ENCODE data around the gene SCRN1.

DNA sequence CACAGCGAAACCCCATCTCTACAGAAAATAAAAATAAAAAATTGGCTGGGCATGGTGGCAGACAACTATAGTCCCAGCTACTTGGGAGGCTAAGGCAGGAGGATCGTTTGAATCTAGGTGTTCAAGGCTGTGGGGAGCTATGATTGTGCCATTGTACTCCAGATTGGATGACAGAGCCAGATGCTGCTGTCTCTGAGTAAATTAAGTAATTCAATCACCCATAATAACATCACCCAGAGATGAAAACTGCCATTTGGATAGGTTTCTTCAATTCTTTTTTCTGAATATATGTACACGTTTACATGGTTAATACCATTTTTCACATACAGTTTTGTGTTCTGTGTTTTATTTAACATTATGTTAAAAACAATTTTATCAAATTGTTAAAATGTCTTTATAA, 104.0 kb downstream of the SCRN1 start:
- no peak for TF ChIP-seq EZH2 (IDR thresholded peaks at IDR 0.05)
- no peak for TF ChIP-seq POLR2AphosphoS5 (IDR thresholded peaks at IDR 0.05; ENCODE audit: borderline replicate concordance, low read depth, low read length)
